ENCODE measurements around the gene TIMM17A. TPM values are rescaled to one million over a fixed set of nuclear protein-coding genes. Genes with fewer than 3 reads are reported as not detected.

Gene TIMM17A
- total RNA-seq (2014; rRNA removed; shearing (Covaris generic)) = 87.5 and 108 TPM in 2 replicates

DNA sequence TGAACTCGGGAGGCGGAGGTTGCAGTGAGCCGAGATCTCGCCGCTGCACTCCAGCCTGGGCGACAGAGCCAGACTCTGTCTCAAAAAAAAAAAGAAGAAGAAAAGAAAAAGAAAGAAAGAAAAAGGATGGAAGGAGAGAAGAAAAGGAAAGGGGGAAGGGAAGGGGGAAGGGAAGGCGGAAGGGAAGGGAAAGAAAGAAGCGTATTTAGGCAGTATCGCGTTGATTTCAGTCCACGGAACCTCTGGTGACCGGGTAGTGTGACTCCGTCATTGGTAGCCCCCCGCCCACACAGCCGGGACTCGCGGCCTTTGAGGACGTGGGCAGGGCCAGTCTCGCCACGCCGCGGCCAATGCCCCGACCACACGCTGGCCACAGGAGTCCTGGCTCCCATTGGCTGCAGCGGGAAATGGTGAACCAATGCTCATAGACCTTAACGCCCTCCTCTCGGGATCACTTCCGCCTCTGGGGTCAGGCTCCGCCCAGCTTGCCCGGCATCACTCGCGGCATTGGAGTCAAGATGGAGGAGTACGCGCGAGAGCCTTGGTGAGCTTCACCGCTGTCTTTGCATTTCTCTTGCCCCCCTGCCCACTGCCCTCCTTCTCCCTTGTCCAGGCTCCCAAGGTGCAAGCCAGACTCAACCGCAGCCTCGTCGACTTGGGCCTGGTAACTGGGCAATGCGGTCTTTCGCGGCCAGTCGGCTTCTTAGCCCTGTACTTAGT is at the start of gene TIMM17A:
TIMM17A (plus strand) TSS at position 495 of the 720 bp plus-strand sequence; CDS start at position 519, 24 bp downstream.
- H3K27me3 ChIP-seq (replicated peaks) = no peaks in the 10 kb centered on the region
- H3K4me3 ChIP-seq = peak within 1 kb of the TSS; percentile 67
- peaks cover 44% of the 10 kb centered on the region for H3K36me3 ChIP-seq
- H3K4me1 ChIP-seq (replicated peaks) = peaks cover 10% of the 10 kb centered on the region
- peak within 1 kb of the TSS; percentile 86 for H3K27ac ChIP-seq
- peak; percentile 94 to 98 for DNase-seq (ENCODE audit: low read depth in 1 of 2, low spot score in 2 of 2)
- H3K9me3 ChIP-seq (replicated peaks) = no peaks in the 10 kb centered on the region; the same call in 1 of the 2 replicates

DNA sequence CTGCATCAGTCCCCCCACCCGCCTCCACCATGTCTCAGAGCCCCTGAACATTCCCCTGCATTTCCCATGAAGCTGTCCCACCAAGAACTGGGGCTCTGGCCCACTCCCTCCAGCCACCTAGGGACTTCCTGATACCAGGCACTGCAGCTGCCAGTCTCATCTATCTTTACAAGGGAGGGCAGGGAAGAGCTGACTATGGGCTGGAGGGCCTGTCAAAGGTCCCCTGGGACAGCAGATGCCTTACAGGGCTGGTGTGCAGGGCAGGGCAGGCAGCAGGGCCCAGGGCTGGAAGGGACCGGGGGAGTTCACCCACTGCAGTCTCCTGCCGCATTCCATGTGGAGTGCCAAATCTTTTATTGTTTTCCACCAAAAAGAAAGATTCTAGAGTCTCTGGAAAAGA is 49.0 kb upstream of the TIMM17A start:
- Histone ChIP-seq H3K27ac (peak overlapping the region; percentile 9; the same call in 1 of the 2 replicates), H3K9me3 (replicated peaks) (no peaks in the 10 kb centered on the region)

DNA sequence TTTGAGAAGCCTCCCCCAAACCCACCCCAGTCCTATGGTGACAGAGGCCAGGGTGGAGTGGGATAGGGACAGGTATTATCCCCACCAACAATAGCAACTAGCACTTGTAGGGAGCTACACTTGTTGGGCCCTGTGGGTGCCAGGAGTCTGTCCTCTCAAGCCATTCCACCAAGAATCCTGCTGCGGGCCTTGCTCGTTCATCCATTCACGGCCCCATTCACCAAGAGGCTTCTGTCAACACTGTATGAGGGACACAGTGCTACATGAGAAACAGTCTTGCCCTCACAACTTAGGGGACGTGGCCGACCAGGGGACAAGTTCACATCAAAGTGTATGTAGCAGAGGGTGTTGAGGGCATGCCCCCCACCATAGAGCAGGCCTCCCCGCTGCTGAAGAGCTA is 47.7 kb upstream of the TIMM17A start:
- peaks cover 46% of the 10 kb centered on the region for H3K4me1 ChIP-seq (replicated peaks)
- no peaks in the 10 kb centered on the region for H3K36me3 ChIP-seq
- H3K27ac ChIP-seq = no peak overlapping the region
- no peak for DNase-seq (ENCODE audit: low read depth in 1 of 2, low spot score in 2 of 2)
- H3K4me3 ChIP-seq = no peak overlapping the region
- no peaks in the 10 kb centered on the region for H3K27me3 ChIP-seq (replicated peaks)
- no peaks in the 10 kb centered on the region for H3K9me3 ChIP-seq (replicated peaks)

More for the DNA sequence above, 49.0 kb upstream of the TIMM17A start:
- DNase-seq (ENCODE audit: low read depth in 1 of 2, low spot score in 2 of 2) = no peak
- H3K36me3 ChIP-seq = no peaks in the 10 kb centered on the region
- no peaks in the 10 kb centered on the region for H3K27me3 ChIP-seq (replicated peaks)
- peaks cover 53% of the 10 kb centered on the region for H3K4me1 ChIP-seq (replicated peaks)
- H3K4me3 ChIP-seq = no peak overlapping the region

DNA sequence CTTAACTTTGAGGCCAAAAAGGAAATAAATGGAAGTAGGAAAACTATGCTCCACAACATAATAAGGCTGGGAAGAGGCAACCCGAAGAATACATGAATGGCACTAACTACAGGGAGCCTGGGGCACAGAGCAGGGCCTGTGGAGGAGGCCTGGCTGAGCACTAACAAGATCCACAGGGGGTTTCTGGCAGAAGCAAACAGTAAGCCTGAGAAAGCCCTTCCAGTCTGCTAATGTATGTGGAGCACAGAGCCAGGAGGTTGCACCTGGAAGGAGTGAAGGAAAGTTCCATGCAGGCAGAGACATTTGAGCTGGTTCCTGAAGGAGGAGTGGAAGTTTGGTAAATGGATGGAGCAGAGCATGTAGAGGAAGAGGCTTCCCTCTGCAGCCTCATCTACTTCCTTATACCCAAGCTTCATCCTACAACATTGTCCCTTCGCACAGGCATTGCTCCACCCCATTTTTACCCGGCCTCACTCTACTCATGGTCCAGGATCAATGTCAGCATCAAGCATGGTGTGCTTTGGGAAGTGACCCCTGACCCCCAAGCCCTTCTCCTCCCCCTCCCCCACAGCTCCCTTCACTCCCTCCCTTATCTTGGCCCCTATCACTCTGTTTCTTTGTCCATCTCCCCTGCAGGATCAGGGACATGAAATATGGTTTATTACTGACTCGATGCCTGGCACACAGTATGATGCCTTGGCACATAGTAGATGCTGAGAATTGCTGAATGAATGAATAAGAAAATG is 43.3 kb upstream of the TIMM17A start:
- H3K4me3 ChIP-seq = no peak overlapping the region
- no peaks in the 10 kb centered on the region for H3K36me3 ChIP-seq
- no peak overlapping the region for H3K27ac ChIP-seq
- no peak for DNase-seq (ENCODE audit: low read depth in 1 of 2, low spot score in 2 of 2)
- H3K9me3 ChIP-seq (replicated peaks) = no peaks in the 10 kb centered on the region
- peaks cover 21% of the 10 kb centered on the region for H3K4me1 ChIP-seq (replicated peaks)
- H3K27me3 ChIP-seq (replicated peaks) = no peaks in the 10 kb centered on the region

DNA sequence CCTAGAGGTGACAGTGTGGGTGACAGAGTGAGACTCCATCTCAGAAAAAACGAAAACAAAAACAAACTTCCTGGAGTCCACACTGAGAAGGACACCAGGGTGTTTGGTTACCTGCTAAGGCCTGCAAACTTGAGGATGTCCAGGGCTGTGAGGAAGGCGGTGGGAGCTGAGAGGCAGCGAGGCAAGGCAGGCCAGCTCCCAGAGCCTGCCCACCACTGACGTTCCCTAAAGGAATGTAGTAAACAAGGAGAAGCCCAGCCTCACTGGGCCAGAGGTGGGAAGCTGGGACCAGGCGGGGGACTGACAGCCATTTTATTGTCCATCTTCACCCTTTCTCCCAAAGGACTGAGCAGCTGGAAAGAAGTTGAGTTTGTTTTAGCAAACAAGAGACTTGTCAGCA is 42.5 kb upstream of the TIMM17A start:
- DNase-seq (ENCODE audit: low read depth in 1 of 2, low spot score in 2 of 2) = no peak
- peaks cover 27% of the 10 kb centered on the region for H3K4me1 ChIP-seq (replicated peaks)

DNA sequence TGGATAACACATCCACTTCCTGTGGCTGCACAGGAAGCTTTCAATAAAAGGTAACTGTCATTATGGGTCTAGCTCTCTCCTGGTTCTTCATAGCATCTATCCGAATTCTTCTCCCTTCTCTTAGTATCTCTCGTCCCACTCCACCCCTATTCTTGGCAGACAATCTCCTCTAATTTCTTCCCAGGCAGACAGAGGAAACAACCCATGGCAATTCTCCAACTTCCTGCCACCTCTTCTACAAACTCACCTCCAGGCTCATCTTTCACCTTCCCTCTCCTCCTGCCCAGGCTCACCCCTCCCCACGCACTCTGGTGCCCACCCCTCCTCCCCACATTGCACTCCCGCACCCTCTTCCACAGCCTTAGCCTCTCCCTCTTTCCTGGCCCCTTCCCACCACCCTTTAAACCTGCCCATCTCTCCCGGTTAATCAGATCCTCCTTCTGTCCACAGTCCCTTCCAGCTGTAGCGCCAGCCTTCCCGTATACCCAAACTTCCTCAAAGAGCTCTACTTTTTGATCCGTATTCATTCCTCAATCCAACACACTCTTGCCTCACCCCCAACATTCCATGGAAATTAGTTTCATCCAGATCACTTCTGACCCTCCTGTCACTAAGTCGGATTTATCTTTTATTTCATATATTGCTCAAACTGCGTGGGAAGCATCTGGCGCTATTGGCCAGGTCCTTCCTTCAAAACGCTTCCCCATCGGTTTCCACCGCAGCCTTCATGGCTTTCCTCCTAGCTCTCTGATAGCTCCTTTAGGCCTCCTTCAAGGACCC is 40.7 kb upstream of the TIMM17A start:
- H3K9me3 ChIP-seq (replicated peaks) = no peaks in the 10 kb centered on the region
- DNase-seq (ENCODE audit: low read depth in 1 of 2, low spot score in 2 of 2) = no peak
- H3K4me3 ChIP-seq = no peak overlapping the region
- no peaks in the 10 kb centered on the region for H3K27me3 ChIP-seq (replicated peaks)
- peaks cover 38% of the 10 kb centered on the region for H3K4me1 ChIP-seq (replicated peaks)
- H3K36me3 ChIP-seq = no peaks in the 10 kb centered on the region
- no peak overlapping the region for H3K27ac ChIP-seq

More for the DNA sequence above, 42.5 kb upstream of the TIMM17A start:
- H3K4me3 ChIP-seq = no peak overlapping the region
- no peaks in the 10 kb centered on the region for H3K36me3 ChIP-seq
- H3K27ac ChIP-seq = no peak overlapping the region
- no peaks in the 10 kb centered on the region for H3K9me3 ChIP-seq (replicated peaks)
- no peaks in the 10 kb centered on the region for H3K27me3 ChIP-seq (replicated peaks)

DNA sequence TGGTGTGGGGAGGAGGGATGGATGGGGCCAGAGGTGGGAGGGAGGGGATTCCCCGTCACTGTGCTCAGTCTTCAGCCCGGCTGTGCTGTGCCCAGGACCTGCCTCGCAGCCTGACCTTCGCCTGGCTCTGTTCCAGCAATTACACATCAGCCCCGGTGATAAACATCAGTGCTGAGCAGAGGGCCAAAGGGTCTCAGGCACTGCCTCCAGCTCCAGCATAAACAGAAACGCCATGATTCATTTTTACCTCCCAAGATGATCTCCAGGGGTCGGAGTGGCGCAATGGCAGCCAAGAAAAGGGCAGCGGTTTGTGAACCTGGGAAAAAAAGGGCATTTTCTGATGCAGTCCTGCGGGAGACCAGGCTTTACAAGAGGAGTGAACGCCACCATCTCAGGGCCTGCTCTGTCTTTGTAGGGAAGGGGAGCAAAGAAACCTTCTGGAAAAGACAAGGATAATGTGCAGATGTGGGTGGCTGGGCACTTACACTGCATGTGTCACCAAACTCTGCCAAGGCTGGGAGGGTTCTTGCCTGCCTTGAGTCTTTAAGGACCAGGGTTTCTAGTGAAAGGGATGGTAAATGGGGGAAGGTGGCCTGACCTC is 38.6 kb upstream of the TIMM17A start:
- H3K9me3 ChIP-seq (replicated peaks) = no peaks in the 10 kb centered on the region
- H3K27ac ChIP-seq = peak overlapping the region; percentile 68
- no peaks in the 10 kb centered on the region for H3K27me3 ChIP-seq (replicated peaks)
- peaks cover 38% of the 10 kb centered on the region for H3K4me1 ChIP-seq (replicated peaks)
- H3K4me3 ChIP-seq = no peak overlapping the region
- peak; percentile 96 to 98 for DNase-seq (ENCODE audit: low read depth in 1 of 2, low spot score in 2 of 2)
- H3K36me3 ChIP-seq = no peaks in the 10 kb centered on the region

DNA sequence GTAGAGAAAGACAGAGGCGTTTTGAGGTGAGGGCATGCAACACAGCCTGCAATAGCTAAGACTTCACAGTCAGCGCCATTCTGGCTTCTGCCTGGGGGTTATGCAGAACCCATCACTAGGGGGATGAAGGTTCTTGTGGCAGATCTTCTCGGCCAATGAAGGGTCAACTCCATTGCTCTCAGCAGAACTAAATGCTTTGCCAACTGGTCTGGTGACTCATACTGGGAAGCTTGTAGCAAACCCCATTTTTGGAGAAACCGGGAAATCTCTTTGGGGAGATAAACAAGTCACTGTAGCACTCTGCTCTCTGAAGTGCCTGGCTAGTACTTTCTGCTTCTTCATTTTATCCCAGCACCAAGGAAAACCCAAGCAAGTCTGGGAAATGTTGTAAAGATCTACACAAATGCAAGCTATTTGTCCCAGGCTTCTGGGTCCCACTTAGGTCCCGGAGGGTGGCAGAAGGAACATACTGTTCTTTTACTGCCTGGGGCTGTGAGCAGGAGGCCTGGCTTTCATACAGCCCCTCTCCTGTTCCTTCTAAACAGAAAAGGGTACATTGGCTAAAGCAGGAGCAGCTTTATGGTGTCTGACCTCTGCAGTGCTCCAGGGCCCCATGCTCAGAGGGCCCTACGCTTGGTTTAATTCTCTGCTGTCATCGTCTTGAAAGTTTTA is 37.8 kb upstream of the TIMM17A start:
- H3K27me3 ChIP-seq (replicated peaks) = no peaks in the 10 kb centered on the region
- H3K4me3 ChIP-seq = no peak overlapping the region
- H3K4me1 ChIP-seq (replicated peaks) = peaks cover 38% of the 10 kb centered on the region
- no peaks in the 10 kb centered on the region for H3K36me3 ChIP-seq
- peak; percentile 76 to 80 for DNase-seq (ENCODE audit: low read depth in 1 of 2, low spot score in 2 of 2)
- H3K9me3 ChIP-seq (replicated peaks) = no peaks in the 10 kb centered on the region
- peak overlapping the region; percentile 68 for H3K27ac ChIP-seq

DNA sequence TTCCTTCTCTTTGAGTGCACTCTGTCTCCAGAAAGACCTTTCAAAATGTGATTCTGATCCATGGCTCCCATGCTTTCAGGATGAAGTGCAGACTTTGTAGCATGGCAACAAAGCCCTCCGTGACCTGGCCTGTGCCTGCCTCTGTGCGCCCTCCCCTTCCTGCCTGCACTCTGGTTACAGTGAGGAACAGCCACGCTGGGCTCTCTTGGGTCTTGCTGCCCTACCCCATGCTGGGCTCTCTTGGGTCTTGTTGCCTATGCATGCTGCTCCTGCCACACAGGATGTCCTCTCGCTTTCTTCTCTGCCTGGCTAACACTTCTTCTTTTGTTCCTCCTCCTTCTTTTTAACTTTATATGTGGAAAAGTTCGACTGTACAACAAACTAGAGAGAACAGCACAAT is 37.0 kb upstream of the TIMM17A start:
- H3K27me3 ChIP-seq (replicated peaks) = no peaks in the 10 kb centered on the region
- H3K9me3 ChIP-seq (replicated peaks) = no peaks in the 10 kb centered on the region
- H3K4me3 ChIP-seq = no peak overlapping the region
- no peaks in the 10 kb centered on the region for H3K36me3 ChIP-seq
- H3K27ac ChIP-seq = peak overlapping the region; percentile 68
- no peak for DNase-seq (ENCODE audit: low read depth in 1 of 2, low spot score in 2 of 2)
- H3K4me1 ChIP-seq (replicated peaks) = peaks cover 31% of the 10 kb centered on the region

DNA sequence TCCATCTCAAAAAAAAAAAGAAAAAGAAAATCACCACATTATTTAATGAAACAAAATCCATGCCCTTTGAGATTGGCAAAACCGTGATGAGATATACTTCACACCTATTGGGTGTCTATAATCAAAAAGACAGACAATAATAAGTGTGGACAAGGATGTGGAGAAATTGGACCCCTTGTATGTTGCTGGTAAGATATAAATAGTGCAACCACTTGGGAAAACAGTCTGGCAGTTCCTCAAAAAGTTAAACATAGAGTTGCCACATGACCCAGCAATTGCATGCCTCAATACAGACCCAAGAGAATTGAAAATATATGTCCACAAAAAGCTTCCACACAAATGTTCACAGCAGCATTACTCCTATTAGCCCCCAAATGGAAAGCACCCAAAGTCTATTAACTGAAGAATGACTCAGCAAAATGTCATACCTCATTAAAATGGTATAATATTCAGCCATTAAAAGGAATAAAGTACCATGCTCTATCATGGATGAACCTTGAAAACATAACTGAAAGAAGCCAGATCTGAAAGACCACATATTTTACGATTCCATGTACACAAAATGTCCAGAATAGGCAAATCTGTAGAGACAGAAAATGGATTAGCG is 33.2 kb upstream of the TIMM17A start:
- Histone ChIP-seq H3K27ac (no peak overlapping the region), H3K36me3 (no peaks in the 10 kb centered on the region), H3K4me1 (replicated peaks) (peaks cover 24% of the 10 kb centered on the region), H3K27me3 (replicated peaks) (no peaks in the 10 kb centered on the region), H3K4me3 (no peak overlapping the region), H3K9me3 (replicated peaks) (no peaks in the 10 kb centered on the region)
- DNase-seq (ENCODE audit: low read depth in 1 of 2, low spot score in 2 of 2) = no peak

DNA sequence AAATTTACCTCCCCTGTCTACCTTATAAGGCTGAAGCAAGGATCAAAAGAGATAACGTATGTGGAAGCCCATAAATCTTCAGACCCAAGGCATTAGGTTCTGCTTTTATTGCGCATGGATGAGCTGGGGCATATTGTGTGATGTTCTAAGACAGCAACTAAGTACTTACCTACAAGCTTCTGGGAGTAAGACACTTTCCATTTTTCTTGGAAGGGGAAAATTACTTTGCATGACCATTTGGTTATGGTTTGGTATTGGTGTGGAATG is 30.1 kb upstream of the TIMM17A start:
- no peak for DNase-seq (ENCODE audit: low read depth in 1 of 2, low spot score in 2 of 2)
- H3K9me3 ChIP-seq (replicated peaks) = no peaks in the 10 kb centered on the region

DNA sequence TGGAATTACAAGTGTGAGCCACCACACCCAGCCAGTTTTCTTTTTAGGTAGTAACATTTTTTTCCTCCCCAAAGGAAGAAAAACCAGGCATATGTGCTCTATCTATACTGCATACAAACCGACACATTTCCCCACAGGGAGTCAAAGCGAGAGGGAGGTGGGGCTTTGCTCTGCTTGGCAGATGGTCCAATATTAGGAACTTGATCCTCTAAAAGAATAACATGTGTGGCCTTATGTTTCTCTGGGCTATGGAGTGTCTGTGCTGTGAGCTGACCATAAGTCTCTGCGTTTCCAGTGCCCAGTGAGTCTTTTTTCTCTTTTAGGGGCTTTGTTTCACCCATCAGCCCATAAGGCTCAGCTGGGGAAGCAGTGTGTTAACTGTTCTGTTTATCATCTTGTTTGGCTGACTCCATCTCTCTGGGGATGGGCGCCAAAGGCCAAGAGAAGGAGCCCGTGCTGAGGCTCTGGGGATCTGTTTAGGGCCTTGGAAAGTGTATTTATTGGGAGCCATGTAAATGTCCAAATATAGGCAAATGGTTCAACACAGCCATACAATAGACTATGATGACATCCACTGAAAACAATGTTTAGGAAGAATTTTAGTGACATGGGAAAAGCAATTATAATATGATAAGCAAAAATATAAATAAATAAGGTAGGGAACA is 29.2 kb upstream of the TIMM17A start:
- H3K9me3 ChIP-seq (replicated peaks) = no peaks in the 10 kb centered on the region
- H3K4me3 ChIP-seq = no peak overlapping the region
- DNase-seq (ENCODE audit: low read depth in 1 of 2, low spot score in 2 of 2) = no peak
- H3K36me3 ChIP-seq = no peaks in the 10 kb centered on the region
- H3K27me3 ChIP-seq (replicated peaks) = no peaks in the 10 kb centered on the region
- no peak overlapping the region for H3K27ac ChIP-seq
- peaks cover 12% of the 10 kb centered on the region; the same call in 1 of the 2 replicates for H3K4me1 ChIP-seq (replicated peaks)

More for the DNA sequence above, 30.1 kb upstream of the TIMM17A start:
- Histone ChIP-seq H3K27me3 (replicated peaks) (no peaks in the 10 kb centered on the region), H3K27ac (no peak overlapping the region), H3K4me3 (no peak overlapping the region), H3K36me3 (no peaks in the 10 kb centered on the region), H3K4me1 (replicated peaks) (0 out of 2 replicates have a peak, but pooled peaks cover 6% of the 10 kb centered on the region)

All from SJSA1 (cell line).